ENCODE results near the gene PHTF2. TPM values are rescaled to one million over a fixed set of nuclear protein-coding genes. Genes with fewer than 3 reads are reported as not detected.

PHTF2 gene
- total and polyA plus RNA-seq, 10 of the 15 experiments (the other 5 are each of a cell fraction or from before 2014, with no cell fraction given), result 12.9 to 41.8 (median 27.0) TPM

DNA sequence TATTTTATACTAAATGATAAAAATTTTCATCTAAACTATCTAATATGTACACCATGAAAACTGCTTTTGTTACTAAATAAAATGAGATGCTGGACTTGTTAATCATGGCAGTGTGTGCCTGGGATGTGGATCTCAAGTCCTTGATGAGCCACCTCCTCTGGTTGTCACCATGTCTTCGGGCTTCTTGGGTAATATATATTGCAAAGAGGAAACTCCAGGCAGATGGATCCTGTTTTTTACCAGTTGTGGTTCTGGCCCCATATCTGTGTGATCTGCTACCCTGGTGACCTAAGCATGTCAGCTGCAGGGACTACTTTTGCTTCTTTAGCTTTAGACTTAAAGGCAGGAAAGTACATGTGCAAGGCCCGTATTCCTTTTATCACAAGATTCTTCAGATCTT, 46.6 kb upstream of the PHTF2 start (continued):
- TF ChIP-seq, protein P1, sequence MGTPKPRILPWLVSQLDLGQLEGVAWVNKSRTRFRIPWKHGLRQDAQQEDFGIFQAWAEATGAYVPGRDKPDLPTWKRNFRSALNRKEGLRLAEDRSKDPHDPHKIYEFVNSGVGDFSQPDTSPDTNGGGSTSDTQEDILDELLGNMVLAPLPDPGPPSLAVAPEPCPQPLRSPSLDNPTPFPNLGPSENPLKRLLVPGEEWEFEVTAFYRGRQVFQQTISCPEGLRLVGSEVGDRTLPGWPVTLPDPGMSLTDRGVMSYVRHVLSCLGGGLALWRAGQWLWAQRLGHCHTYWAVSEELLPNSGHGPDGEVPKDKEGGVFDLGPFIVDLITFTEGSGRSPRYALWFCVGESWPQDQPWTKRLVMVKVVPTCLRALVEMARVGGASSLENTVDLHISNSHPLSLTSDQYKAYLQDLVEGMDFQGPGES (IDR thresholded peaks at IDR 0.05), result no peak
- TF ChIP-seq MTA3 (IDR thresholded peaks at IDR 0.05; ENCODE audit: borderline replicate concordance, low read length), result no peak

DNA sequence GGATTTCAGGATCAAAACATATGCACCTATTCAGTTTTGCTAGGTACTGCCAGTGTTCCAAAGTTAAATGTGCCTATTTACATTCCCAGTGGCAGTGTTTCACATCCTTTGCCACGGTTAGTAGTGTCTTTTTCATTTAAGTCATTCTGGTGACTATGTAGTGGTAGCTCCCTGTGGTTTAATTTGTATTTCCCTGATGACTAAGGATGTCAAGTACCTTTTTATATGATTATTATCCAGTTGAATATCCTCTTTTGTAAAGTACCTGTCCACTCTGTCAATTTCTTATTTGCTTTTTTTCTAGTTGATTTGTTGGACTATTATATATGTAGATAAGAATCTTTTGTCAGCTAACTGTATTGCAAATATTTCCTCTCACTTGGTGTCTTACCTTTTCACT, 45.4 kb upstream of the PHTF2 start:
- FAIRE-seq, result no peak
- in situ Hi-C loops (cut with MboI) (loop anchor here (5.0 kb wide), 1 partner anchor 96 kb away; no protein-coding TSS in a partner anchor), intact Hi-C loops (cut with micrococcal nuclease; ENCODE audit: unreplicated experiment) (no loop called here)
- no peak for ATAC-seq
- SMC1A ChIA-PET (ENCODE audit: uncharacterized antibody, unreplicated experiment), result interaction anchor here (0.8 to 1.8 kb wide), 6 partner anchors 15 to 101 kb away, joined by 3 to 10 read pairs (median 4); no protein-coding TSS in a partner anchor
- Histone ChIP-seq H3K4me3 (no peak overlapping the region), H3K27me3 (replicated peaks in 1 of 2; ENCODE audit: control insufficient read depth in 2 of 2, insufficient read depth in 2 of 2, low read length in 1 of 2) (no peaks in the 10 kb centered on the region), H3K79me2 (ENCODE audit: control insufficient read depth, insufficient read depth, low read length) (peaks cover 4% of the 10 kb centered on the region), H3K4me2 (ENCODE audit: control insufficient read depth, insufficient read depth) (no peak overlapping the region), H2AFZ (ENCODE audit: control insufficient read depth, low read depth, low read length) (no peak overlapping the region), H3K9ac (ENCODE audit: control insufficient read depth, insufficient read depth, low read length) (no peak overlapping the region), H4K20me1 (ENCODE audit: control insufficient read depth, insufficient read depth) (no peaks in the 10 kb centered on the region), H3K36me3 (ENCODE audit: control insufficient read depth in 2 of 2, insufficient read depth in 2 of 2, low read length in 1 of 2) (peaks cover 0 to 2% of the 10 kb centered on the region in 2 experiments; a peak in 2 of 4 replicates), H3K9me3 (replicated peaks; ENCODE audit: control insufficient read depth, insufficient read depth, low read length) (no peaks in the 10 kb centered on the region), H3K27ac (ENCODE audit: control insufficient read depth, insufficient read depth) (no peak overlapping the region), H3K4me1 (ENCODE audit: control insufficient read depth, insufficient read depth, low read length) (peaks cover 3% of the 10 kb centered on the region; the same call in 1 of the 2 replicates)
- 100% methylated on average over 1 of the region's 1 CpG for WGBS (ENCODE audit: insufficient coverage, insufficient replicate concordance, low lambda C conversion rate, missing lambda C conversion rate)
- POLR2A ChIA-PET, result interaction anchor here (0.8 kb wide), 1 partner anchor 40 kb away, joined by 3 read pairs; no protein-coding TSS in a partner anchor
- no peak for DNase-seq (ENCODE audit: low read depth, low spot score)
- no TSS peak for BruUV-seq (replicated peaks)
- CTCF ChIA-PET, result interaction anchor here (0.6 to 9.8 kb wide), 6 partner anchors 29 to 263 kb away, joined by 3 to 218 read pairs (median 4); no protein-coding TSS in a partner anchor
- TF ChIP-seq TCF12 (IDR thresholded peaks at IDR 0.05; ENCODE audit: low read depth, low read length), result no peak
- TF ChIP-seq, protein P2, sequence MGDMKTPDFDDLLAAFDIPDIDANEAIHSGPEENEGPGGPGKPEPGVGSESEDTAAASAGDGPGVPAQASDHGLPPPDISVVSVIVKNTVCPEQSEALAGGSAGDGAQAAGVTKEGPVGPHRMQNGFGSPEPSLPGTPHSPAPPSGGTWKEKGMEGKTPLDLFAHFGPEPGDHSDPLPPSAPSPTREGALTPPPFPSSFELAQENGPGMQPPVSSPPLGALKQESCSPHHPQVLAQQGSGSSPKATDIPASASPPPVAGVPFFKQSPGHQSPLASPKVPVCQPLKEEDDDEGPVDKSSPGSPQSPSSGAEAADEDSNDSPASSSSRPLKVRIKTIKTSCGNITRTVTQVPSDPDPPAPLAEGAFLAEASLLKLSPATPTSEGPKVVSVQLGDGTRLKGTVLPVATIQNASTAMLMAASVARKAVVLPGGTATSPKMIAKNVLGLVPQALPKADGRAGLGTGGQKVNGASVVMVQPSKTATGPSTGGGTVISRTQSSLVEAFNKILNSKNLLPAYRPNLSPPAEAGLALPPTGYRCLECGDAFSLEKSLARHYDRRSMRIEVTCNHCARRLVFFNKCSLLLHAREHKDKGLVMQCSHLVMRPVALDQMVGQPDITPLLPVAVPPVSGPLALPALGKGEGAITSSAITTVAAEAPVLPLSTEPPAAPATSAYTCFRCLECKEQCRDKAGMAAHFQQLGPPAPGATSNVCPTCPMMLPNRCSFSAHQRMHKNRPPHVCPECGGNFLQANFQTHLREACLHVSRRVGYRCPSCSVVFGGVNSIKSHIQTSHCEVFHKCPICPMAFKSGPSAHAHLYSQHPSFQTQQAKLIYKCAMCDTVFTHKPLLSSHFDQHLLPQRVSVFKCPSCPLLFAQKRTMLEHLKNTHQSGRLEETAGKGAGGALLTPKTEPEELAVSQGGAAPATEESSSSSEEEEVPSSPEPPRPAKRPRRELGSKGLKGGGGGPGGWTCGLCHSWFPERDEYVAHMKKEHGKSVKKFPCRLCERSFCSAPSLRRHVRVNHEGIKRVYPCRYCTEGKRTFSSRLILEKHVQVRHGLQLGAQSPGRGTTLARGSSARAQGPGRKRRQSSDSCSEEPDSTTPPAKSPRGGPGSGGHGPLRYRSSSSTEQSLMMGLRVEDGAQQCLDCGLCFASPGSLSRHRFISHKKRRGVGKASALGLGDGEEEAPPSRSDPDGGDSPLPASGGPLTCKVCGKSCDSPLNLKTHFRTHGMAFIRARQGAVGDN (IDR thresholded peaks at IDR 0.05), result no peak
- TF ChIP-seq RCOR1 (conservative IDR thresholded peaks at IDR 0.05; ENCODE audit: low read depth, low read length), result no peak
- TF ChIP-seq GABPA (IDR thresholded peaks at IDR 0.05; ENCODE audit: low read depth), result no peak
- TF ChIP-seq, protein P3, sequence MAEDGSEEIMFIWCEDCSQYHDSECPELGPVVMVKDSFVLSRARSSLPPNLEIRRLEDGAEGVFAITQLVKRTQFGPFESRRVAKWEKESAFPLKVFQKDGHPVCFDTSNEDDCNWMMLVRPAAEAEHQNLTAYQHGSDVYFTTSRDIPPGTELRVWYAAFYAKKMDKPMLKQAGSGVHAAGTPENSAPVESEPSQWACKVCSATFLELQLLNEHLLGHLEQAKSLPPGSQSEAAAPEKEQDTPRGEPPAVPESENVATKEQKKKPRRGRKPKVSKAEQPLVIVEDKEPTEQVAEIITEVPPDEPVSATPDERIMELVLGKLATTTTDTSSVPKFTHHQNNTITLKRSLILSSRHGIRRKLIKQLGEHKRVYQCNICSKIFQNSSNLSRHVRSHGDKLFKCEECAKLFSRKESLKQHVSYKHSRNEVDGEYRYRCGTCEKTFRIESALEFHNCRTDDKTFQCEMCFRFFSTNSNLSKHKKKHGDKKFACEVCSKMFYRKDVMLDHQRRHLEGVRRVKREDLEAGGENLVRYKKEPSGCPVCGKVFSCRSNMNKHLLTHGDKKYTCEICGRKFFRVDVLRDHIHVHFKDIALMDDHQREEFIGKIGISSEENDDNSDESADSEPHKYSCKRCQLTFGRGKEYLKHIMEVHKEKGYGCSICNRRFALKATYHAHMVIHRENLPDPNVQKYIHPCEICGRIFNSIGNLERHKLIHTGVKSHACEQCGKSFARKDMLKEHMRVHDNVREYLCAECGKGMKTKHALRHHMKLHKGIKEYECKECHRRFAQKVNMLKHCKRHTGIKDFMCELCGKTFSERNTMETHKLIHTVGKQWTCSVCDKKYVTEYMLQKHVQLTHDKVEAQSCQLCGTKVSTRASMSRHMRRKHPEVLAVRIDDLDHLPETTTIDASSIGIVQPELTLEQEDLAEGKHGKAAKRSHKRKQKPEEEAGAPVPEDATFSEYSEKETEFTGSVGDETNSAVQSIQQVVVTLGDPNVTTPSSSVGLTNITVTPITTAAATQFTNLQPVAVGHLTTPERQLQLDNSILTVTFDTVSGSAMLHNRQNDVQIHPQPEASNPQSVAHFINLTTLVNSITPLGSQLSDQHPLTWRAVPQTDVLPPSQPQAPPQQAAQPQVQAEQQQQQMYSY (CRISPR knock-in tag; IDR thresholded peaks at IDR 0.05), result no peak
- RAD21 ChIA-PET (ENCODE audit: unreplicated experiment), result interaction anchor here (1.2 to 1.6 kb wide), 3 partner anchors 54 to 101 kb away, joined by 3 to 6 read pairs (median 5); no protein-coding TSS in a partner anchor
